ENCODE measurements around the gene RSPO3.
"Not testable (repeated sequence)": the region's sequence is repeated elsewhere in the genome, so short reads cannot be mapped to it uniquely, and the experiment has no call there.

The RSPO3 gene

GRCh38 chr6:127118298-127119101, at the start of gene RSPO3:
TSS of gene RSPO3 (plus strand) at chr6:127118671. CDS start at chr6:127119193, 522 bp downstream.
- DNase-seq: peak; percentile 48

- DNase-seq: peak; percentile 6
Observed at GRCh38 chr6:127069659-127070279, 48.7 kb upstream of the RSPO3 start.

GRCh38 chr6:127073222-127073621, 45.2 kb upstream of the RSPO3 start:
- no peak for DNase-seq

- DNase-seq: no peak
Observed at GRCh38 chr6:127076466-127076865, 42.0 kb upstream of the RSPO3 start.

- no peak for DNase-seq
Observed at GRCh38 chr6:127077886-127078285, 40.6 kb upstream of the RSPO3 start.

GRCh38 chr6:127078669-127079068, 39.8 kb upstream of the RSPO3 start:
- no peak for DNase-seq

GRCh38 chr6:127079681-127080080, 38.8 kb upstream of the RSPO3 start:
- no peak for DNase-seq

- no peak for DNase-seq
Observed at GRCh38 chr6:127080081-127080480, 38.4 kb upstream of the RSPO3 start.

GRCh38 chr6:127083231-127083962, 35.1 kb upstream of the RSPO3 start:
- no peak for DNase-seq

GRCh38 chr6:127083963-127084310, 34.5 kb upstream of the RSPO3 start:
- no peak for DNase-seq

GRCh38 chr6:127085181-127085580, 33.3 kb upstream of the RSPO3 start:
- DNase-seq: no peak

GRCh38 chr6:127090051-127090450, 28.4 kb upstream of the RSPO3 start:
- DNase-seq: no peak

- DNase-seq: no peak
Observed at GRCh38 chr6:127092466-127092865, 26.0 kb upstream of the RSPO3 start.

GRCh38 chr6:127094791-127095190, 23.7 kb upstream of the RSPO3 start:
- DNase-seq: no peak

GRCh38 chr6:127096167-127096566, 22.3 kb upstream of the RSPO3 start:
- DNase-seq: no peak

GRCh38 chr6:127097442-127097841, 21.0 kb upstream of the RSPO3 start:
- DNase-seq: not testable (repeated sequence)

GRCh38 chr6:127100510-127101140, 17.8 kb upstream of the RSPO3 start:
- no peak for DNase-seq

- no peak for DNase-seq
Observed at GRCh38 chr6:127102299-127102698, 16.2 kb upstream of the RSPO3 start.

GRCh38 chr6:127102859-127103258, 15.6 kb upstream of the RSPO3 start:
- DNase-seq: no peak

- no peak for DNase-seq
Observed at GRCh38 chr6:127103482-127103881, 15.0 kb upstream of the RSPO3 start.

GRCh38 chr6:127107916-127108315, 10.6 kb upstream of the RSPO3 start:
- no peak for DNase-seq

GRCh38 chr6:127110712-127111111, 7.8 kb upstream of the RSPO3 start:
- DNase-seq: no peak

- DNase-seq: no peak
Observed at GRCh38 chr6:127111526-127111925, 6.9 kb upstream of the RSPO3 start.

All from NCI-H1105 (cell line).